Fibroblast of upper back skin (primary cell): ENCODE data around the gene KCNH6.

Experiments used
- DNase-seq: peaks from one replicate; pipeline ENCODE4 v3.0.0-alpha.2; 2013

Gene KCNH6

DNA sequence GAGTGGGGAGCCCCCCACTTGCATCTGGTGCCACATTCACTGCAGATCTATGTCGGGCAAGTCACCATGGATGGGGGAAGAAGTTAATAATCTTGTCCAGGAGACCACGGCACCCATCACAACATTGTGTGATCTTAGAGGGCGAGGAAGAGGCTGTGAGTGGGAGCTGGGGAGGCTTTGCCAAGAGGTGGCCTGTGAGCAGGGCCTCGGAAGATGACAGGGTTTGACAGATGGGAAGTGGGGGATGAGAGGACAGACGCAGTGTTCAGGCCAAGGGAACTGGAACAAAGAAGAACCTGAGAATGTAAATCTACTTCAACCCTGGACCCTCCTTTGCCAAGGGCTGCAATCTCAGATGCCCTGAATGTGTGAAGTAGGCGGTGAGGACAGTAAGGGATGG is 33.9 kb upstream of the KCNH6 start:
- DNase-seq = no peak

DNA sequence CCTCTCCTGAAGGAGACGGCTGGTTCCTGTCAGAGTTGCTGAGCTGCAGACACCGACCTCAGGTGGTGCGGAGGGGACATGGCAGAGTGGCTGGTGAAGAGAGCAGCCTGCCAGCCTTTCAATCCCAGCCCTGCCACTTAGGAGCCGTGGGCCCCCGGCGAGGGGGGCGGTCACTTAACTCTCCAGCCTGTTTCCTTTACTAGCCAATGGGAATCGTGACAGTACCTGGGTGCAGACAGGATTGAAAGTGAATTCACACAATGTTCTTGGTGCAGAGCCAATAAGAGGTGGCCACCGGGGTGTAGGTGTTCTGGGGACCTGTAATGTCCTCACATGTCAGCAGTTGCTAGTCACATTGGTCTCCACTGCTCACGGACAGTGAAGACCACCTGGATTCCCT is 32.8 kb upstream of the KCNH6 start:
- no peak for DNase-seq

- DNase-seq = no peak
Measured at GRCh38 chr17:63490858-63491400, 32.2 kb upstream of the KCNH6 start.

- DNase-seq = no peak
Measured at GRCh38 chr17:63491413-63491812, 31.7 kb upstream of the KCNH6 start.

- DNase-seq = no peak
Measured at GRCh38 chr17:63491977-63492618, 31.1 kb upstream of the KCNH6 start.

- DNase-seq = no peak
Measured at GRCh38 chr17:63492940-63493339, 30.2 kb upstream of the KCNH6 start.

DNA sequence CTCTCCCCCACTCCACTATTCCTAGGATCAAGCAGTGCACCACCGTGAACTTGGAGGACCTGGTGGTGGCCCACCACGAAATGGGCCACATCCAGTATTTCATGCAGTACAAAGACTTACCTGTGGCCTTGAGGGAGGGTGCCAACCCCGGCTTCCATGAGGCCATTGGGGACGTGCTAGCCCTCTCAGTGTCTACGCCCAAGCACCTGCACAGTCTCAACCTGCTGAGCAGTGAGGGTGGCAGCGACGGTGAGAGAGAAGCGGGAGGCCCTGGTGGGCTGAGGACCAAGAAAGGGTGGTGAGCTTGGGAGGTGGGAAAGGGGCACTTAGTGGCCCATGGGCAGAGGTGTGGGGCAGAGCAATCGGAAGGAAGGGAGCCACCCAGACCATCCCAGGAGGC is 29.7 kb upstream of the KCNH6 start:
- no peak for DNase-seq

DNA sequence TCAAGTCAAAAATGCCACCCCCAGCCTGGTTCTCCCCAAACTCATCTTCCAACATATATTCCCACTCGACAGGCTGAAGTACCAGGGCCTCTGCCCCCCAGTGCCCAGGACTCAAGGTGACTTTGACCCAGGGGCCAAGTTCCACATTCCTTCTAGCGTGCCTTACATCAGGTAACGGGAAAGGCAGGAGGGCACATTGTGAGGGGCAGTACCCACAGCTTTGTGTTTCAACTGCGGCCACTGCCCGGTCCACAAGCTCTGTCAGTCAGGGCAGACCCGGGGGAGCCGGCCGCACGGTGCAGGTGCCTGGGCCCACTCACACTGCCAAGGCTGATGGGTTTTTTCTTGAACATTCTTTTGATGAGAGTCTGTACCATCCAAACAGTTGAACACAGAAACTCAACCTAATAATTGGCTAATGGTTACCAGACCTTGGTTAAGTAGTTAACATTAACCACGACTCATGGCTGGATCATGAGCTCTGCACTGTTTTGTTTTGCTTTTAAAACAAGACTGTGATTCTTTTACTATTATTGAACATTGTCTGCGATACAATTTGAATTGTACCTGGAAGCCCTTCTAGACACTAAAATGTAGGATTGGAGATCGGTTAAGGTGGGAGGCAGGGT is 28.7 kb upstream of the KCNH6 start:
- no peak for DNase-seq

GRCh38 chr17:63495491-63495890 is 27.7 kb upstream of the KCNH6 start:
- DNase-seq = no peak

DNA sequence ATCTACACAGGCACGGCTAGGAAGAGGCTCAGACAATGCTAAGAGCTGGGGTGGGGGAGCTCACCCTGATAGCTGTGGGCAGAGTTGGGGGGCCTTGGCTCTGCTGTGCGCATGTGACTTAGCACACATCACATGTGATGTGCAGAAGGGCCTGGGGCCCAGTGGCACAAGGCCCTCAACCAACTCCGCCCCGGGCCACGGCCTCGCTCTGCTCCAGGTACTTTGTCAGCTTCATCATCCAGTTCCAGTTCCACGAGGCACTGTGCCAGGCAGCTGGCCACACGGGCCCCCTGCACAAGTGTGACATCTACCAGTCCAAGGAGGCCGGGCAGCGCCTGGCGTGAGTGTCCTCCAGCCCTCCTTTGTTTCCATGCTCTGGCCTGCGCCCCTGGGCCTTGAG is 27.0 kb upstream of the KCNH6 start:
- DNase-seq = no peak

GRCh38 chr17:63496663-63497400 is 26.3 kb upstream of the KCNH6 start:
- DNase-seq = no peak

DNA sequence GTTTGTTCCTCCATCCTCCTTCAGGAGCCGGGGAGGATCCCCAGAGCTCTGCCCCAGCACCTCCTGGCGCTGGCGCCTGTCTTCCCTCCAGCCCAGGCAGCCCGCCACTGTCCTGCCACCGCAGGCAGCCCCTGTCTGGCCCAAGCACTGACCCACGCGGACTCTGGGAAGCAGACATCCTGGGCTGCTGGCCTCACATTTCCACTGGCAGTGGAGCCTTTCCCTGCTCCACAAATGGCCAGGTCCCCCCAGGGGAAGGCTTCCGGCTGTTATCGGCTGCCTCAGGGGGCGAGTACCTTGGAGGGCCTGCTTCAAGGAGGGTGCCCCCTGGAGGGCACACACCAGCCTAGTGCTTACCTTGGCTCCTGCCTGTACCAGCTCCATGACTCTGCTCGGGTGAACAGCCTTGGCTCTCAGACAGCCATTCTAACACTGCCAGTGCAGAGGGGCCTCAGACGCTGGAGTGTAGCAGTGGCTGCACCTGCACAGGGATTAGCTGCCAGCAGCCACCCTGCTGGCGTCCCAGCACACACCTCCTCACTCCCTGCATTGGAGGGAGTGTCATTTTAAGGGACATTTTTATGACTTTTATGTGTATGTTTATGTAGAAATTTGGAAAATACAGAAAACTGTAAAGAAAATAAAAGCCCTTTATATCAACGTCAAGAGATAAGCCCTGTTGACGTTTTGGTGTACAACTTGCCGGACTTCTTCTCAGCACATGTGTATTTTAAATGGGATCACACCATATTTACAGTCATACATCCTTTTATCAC is 25.3 kb upstream of the KCNH6 start:
- peak; percentile 12 for DNase-seq

DNA sequence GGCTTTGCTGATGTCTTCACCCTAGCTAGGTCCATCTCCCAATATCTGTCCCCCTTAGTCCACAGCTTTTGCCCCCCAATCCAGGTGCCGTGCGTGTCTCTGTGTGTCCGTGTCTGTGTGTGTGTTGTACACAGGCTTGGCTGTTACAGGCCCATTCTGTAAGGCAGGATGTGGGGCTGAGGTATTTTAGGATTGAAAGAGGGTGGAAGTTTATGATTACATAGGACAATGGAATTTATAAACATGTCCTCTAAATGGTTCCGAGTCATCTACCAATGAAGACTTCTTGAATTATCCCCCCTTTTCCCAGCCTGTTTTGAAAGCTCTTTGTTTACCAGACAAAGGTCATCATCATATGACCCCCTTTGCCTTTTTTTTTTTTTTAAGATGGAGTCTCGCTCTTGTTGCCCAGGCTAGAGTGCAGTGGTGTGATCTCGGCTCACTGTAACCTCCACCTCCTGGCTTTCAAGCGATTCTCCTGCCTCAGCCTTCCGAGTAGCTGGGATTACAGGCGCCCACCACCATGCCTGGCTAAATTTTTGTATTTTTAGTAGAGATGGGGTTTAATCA is 24.4 kb upstream of the KCNH6 start:
- DNase-seq = peak; percentile 73

DNA sequence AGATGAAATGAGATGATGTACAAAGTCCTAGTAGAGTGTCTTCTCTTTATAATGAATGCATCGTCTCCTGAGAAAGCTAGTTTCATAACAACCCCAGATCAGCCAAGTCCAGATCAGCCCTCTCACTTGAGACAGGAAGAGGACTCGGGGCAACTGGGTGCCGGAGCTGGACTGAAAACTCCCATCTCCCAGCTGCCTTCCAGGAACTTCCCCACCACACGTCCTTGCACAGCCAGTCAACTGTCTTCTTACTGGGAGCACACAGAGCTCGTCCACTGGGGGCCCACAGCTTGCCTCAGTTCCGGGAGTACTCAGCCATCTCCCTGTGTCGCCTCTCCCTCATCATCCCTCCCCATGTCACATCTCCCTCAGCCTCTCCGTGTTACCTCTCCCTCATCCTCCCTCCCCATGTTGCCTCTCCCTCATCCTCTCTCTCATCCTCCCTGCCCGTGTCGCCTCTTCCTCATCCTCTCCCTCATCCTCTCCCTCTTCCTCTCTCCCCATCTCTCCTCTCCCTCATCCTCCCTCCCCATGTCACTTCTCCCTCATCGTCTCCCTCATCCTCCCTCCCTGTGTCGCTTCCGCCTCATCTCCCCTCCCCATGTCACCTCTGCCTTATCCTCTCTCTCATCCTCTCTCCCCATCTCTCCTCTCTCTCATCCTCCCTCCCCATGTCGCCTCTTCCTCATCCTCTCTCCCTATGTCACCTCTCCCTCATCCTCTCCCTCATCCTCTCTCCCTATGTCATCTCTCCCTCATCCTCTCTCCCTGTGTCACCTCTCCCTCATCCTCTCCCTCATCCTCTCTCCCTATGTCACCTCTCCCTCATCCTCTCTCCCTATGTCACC is 22.4 kb upstream of the KCNH6 start:
- no peak for DNase-seq

DNA sequence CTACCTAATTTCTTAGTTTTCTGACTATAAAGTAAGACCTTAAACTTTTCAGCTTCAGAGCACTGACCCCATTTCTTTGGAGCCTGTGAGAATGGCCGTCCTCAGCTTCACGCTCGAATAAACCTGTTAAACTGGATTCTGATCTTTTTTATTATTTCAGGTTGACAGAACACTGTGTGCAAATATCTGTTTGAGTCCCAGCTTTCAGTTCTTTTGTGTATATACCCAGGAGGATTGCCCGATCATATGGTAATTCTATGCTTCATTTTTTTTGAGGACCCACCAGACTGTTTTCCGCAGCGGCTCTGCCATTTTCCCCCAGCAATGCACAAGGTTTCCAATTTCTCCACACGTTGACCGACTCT is 19.8 kb upstream of the KCNH6 start:
- DNase-seq = no peak

DNA sequence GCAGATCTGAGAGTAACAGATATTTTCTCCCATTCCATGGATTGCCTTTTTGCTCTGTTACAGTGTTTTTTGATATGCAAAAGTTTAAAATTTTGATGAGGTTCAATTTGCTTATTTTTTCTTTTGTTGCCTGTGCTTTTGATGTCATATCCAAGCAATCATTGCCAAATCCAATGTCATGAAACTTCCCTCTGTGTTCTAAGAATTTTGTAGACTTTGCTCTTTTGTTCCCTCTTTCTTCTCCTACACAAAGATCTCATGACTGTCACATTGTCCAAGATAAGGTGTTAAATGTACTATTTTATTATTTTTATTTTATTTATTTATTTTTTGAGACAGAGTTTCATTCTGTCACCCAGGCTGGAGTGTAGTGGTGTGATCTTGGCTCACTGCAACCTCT is 18.9 kb upstream of the KCNH6 start:
- DNase-seq = no peak

DNA sequence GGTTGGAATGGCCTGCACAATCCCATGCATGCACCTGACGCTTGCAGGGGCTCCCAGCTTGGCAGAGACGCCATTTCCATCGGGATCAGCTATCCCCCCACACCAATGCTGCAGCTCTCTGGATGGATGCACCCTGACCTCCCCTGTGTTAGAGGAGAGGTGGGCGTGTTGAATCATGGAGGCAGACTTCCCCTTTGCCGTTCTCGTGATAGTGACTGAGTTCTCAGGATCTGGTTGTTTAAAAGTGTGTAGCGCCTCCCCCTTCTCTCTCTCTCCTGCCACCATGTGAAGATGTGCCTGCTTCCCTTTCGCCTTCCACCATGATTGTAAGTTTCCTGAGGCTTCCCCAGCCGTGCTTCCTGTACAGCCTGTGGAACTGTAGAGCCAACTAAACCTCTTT is 17.8 kb upstream of the KCNH6 start:
- DNase-seq = no peak

- DNase-seq = no peak
Measured at GRCh38 chr17:63506627-63507026, 16.5 kb upstream of the KCNH6 start.

GRCh38 chr17:63511331-63511730 is 11.8 kb upstream of the KCNH6 start:
- no peak for DNase-seq

GRCh38 chr17:63512388-63512787 is 10.8 kb upstream of the KCNH6 start:
- no peak for DNase-seq

- no peak for DNase-seq
Measured at GRCh38 chr17:63512896-63513644, 10.1 kb upstream of the KCNH6 start.
